DMS153 treated with DMSO at 0.1 percent for 48 hours (cell line): ENCODE measurements around the gene PPP1R12B.
"Not testable (repeated sequence)": the region's sequence is repeated elsewhere in the genome, so short reads cannot be mapped to it uniquely, and the experiment has no call there.

Experiments
- DNase-seq: peaks from one replicate; lab custom pipeline; 2025; ENCODE audit not compliant: unreplicated experiment; lab: John Stamatoyannopoulos, UW

The PPP1R12B gene

DNA sequence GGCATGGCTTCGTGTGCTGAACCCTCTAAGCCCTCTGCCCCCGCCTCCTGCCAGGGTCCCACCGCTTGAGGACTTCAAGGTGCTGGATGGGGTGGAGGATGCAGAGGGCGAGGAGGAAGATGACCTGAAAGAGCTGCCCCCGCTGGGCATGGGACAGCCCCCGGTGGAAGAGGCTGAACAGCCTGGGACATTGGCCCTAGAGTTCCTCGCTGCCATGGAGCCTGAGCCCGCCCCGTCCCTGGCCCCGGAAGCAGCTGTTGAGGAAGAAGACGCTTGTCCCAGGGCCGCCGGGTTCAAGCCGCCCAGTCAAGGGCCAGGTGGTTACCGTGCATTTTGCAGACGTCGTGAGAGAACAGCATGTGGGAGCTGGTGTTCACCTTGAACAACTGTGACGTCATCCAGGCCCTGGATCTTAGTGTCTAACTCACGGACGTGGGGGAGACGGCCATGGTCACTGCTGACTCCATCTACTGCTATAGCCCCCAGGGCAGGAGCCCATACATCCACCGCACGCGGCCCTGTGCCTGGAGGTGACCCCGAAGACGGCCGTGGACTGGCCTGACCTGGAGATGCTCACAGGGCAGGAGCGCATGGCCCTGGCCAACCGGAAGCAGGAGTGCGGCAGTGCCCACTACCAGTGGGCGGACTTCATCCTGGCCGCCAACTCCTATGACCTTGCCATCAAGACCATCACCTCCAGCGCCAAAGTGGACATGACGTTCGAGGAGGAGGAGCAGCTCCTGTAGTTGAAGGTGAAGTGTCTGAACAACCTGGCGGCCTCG lies 90.1 kb downstream of the PPP1R12B start:
- DNase-seq, result no peak

GRCh38 chr1:202439308-202439707 lies 90.8 kb downstream of the PPP1R12B start:
- no peak for DNase-seq

- not testable (repeated sequence) for DNase-seq
Measured at GRCh38 chr1:202448140-202448539, 99.6 kb downstream of the PPP1R12B start.

DNA sequence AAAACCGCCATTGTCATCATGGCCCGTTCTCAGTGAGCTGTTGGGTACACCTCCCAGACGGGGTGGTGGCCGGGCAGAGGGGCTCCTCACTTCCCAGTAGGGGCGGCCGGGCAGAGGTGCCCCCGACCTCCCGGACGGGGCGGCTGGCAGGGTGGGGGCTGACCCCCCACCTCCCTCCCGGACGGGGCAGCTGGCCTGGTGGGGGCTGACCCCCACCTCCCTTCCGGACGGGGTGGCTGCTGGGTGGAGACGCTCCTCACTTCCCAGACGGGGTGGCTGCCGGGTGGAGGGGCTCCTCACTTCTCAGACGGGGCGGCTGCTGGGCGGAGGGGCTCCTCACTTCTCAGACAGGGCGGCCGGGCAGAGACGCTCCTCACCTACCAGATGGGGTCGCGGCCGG lies 103.1 kb downstream of the PPP1R12B start:
- not testable (repeated sequence) for DNase-seq

DNA sequence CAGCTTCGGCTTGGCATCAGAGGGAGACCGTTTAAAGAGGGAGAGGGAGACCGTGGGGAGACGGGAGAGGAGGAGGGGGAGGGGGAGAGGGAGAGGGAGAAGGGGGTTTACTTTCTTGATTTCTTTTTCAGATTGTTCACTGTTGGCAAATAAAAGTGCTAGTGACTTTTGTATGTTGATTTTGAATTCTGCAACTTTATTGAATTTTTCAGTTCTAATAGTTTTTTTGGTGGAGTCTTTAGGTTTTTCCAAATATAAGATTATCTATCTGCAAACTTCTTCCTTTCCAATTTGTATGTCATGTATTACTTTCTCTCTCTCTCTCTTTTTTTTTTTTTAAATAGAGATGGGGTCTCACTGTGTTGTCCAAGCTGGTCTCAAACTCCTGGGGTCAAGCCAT lies 104.0 kb downstream of the PPP1R12B start:
- no peak for DNase-seq

- DNase-seq, result not testable (repeated sequence)
Measured at GRCh38 chr1:202456372-202457169, 108.1 kb downstream of the PPP1R12B start.

DNA sequence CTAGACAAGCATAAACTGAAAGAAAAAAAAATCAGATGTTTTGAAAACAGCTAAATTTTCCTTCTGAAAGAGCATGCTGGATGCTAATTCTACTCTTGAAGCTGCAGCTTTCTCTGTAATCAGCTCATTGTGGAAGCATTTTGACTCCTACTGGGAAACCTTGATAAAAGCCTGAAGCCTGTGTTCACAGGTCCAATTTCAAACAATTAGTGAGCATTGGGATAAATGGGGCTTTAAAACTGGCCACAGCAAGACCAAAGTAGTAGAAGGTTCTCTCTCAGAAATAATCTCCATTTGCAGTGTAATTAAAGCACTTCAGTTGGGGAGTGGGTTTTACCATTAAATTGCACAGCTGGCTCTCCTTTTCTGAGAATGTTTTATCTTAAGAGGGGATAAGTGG lies 110.2 kb downstream of the PPP1R12B start:
- DNase-seq, result not testable (repeated sequence)

DNA sequence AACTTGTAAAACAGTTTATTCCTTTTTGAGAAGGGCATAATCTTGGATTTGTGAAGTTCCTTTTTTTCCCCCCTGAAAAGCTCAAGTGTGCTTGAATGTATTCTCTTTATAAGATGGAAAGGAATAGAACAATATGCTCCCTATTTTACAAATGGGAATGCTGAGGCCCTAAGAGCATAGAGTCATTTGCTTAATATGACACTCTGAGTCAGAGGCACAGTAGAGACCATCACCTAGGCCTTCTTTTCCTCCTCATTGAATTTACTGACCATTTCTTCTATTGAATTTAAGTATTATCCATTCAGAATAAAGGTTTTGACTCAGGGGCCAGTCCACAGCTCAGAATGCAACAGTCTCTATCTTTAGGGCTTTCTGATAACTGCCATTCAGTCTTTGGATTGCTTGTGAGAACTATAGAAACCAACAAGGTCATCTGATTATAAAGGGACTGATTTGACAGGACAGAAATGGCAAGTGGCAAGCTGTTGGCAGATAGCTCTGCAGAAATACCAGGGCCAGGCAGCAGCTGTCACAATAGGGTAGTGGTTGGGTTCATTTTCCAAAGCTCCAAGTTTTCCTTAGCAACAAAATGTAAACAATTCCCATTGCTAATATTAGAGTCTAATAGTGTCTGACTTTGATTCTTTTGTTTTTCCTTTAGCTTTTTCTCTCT lies 111.1 kb downstream of the PPP1R12B start:
- not testable (repeated sequence) for DNase-seq

DNA sequence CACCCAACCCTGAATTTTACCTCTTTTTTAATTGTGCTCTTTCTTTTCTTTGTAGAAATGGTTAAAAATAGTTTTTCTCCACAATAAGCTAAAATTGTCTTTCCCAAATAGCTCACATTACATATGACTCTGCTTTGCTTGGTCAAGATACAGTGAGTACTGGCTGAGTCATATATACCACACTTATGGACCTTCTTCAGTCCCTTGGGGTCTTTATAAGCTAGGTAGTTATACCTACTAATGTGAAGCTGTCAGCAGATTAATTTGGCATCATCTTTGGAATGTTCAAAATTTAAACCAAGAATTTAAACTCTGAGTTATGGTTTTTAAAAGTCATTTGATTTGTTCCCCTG lies 111.6 kb downstream of the PPP1R12B start:
- not testable (repeated sequence) for DNase-seq

- no peak for DNase-seq
Measured at GRCh38 chr1:202462342-202463076, 114.0 kb downstream of the PPP1R12B start.

DNA sequence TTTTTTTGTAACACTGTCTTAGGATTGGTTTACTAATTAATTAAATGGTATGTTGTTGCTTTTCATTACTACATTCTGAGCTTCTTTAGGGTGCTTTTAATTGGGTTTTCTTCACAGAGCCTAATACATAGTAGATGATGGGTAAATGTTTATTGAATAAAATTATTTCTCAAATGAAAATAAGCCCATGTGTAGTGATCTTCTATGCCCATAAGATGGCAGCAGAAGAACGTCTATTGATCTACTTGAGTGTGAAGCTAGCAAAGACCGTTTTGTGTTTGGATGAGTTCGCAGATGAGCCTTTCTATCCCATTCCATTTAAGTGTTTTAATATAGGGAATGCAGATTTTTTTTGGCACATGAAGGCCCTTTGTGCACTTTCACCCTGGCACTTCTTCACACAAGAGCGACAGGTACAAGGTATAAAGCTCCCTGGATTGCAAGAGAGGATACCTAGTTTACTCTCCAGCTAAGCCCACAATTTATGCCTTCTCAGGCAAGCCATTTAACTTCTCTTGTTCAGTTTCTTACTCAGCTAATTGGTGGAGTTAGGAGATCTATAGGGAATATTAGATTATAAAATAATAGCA lies 115.7 kb downstream of the PPP1R12B start:
- DNase-seq, result not testable (repeated sequence)

DNA sequence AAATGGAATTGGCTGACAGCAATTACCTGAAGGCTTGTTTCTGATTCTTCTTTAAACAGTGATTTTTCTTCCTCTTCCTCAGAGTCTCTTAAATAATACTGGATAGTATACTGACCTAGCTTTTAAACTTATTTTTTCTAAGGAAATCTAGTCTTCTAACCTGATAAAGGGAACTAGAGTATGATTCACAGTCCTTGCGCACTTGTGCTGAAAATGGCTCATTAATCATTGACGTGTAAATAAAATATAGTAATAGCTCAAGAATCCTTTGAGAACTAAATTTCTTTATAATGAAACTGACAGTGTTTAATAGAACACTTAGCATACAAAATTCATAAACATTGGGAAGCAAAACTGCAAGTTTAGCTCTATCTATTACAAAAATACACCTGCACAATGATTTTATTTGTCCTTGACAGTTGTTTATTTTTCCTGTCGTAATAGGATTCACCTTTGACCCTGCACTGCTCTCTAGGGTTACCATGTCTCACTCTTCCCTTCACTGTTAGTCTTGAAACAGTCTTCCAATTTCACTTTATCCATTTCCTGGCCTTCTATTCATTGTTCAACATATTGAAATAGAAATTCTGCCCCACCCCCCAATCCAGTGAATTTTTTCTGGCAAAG lies 117.3 kb downstream of the PPP1R12B start:
- not testable (repeated sequence) for DNase-seq

DNA sequence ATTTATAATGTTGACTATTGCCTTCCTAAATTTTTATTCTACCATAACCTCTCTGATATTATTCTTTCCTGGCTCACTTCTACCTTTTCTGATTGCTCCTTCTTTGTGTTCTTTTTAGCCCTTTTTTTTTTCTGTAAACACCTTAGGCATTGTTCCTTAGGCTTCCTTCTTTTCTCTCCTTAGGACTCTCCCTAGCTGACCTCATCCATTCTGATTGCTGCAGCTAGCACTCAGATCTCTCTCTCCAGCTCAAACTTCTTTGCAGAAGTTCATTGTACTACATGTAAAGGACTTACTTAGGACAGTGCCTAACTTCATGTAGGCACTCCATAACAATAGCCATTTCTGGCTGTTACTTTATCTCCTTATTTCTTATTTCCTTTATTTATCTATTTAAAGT lies 117.8 kb downstream of the PPP1R12B start:
- not testable (repeated sequence) for DNase-seq

DNA sequence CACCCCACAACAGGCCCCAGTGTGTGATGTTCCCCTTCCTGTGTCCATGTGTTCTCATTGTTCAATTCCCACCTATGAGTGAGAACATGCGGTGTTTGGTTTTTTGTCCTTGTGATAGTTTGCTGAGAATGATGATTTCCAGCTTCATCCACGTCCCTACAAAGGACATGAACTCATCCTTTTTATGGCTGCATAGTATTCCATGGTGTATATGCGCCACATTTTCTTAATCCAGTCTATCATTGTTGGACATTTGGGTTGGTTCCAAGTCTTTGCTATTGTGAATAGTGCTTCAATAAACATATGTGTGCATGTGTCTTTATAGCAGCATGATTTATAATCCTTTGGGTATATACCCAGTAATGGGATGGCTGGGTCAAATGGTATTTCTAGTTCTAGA lies 118.9 kb downstream of the PPP1R12B start:
- not testable (repeated sequence) for DNase-seq

GRCh38 chr1:202468695-202469094 lies 120.2 kb downstream of the PPP1R12B start:
- DNase-seq, result not testable (repeated sequence)

DNA sequence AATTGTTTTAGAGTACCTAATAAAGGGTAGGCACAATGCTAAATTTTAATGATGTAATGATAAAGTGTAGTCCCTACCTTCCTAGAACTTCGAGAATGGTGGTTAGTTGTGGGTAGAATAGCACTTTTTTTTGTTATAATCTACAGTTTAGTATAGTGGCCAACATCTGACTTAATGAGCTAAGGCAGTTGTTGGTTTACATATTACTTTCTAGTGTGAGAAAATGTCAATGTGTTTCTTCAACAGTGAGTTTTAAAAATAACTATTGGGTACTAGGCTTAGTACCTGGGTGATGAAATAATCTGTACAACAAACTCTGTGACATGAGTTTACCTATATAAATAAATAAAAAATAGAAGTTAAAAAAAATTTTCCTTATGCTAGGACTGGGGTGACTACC lies 120.6 kb downstream of the PPP1R12B start:
- DNase-seq, result not testable (repeated sequence)

DNA sequence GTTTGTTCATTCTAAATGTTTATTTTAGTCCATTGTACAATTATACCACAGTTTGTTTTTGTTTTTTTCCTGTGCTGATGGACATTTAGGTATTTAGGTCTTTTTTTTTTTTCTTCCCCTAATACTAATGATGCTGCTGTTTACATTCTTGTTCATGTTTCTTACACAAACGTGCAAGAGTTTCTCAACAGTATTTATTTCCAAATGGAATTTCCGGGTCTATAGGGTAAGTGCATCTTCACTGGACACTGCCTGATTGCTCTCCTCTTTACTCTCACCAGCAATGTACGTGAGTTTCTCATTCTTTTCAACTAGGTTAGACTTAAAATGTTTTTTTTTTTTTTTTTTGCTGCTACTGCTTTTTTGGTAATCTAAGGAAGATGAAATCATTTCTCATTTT lies 122.7 kb downstream of the PPP1R12B start:
- DNase-seq, result no peak

GRCh38 chr1:202472347-202473124 lies 124.0 kb downstream of the PPP1R12B start:
- not testable (repeated sequence) for DNase-seq
